HG03060 (cell line): ENCODE measurements around the gene PTGIS.

ENCODE experiments used
- ATAC-seq: cut with Tn5 transposase; IDR thresholded peaks from one replicate; pipeline ENCODE4 v1.9.1; 2021; ENCODE audit warnings: low read depth, moderate number of reproducible peaks; ENCODE audit not compliant: unreplicated experiment

Gene PTGIS

GRCh38 chr20:49595811-49596561 lies 28.0 kb upstream of the PTGIS start:
- ATAC-seq, result no peak

- ATAC-seq, result no peak
Measured at GRCh38 chr20:49595346-49595745, 27.4 kb upstream of the PTGIS start.

DNA sequence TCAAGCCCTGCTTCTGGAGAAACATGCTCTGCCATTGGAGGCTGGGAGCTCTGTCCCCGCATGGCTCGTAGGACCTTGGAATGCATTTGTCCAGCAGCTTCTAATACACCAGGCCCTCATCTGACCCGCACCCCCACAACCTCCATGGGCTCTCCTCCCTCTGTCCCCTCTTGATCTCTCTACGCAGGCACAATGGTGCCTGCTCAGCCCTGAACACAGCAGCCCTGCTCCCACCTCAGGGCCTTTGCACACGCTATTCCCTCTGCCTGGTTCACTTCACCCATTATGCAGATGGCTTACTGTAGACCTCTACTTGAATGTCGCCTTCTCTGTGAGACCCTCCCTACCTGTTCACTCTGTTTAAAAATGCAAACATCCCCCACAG lies 27.0 kb upstream of the PTGIS start:
- ATAC-seq, result no peak

DNA sequence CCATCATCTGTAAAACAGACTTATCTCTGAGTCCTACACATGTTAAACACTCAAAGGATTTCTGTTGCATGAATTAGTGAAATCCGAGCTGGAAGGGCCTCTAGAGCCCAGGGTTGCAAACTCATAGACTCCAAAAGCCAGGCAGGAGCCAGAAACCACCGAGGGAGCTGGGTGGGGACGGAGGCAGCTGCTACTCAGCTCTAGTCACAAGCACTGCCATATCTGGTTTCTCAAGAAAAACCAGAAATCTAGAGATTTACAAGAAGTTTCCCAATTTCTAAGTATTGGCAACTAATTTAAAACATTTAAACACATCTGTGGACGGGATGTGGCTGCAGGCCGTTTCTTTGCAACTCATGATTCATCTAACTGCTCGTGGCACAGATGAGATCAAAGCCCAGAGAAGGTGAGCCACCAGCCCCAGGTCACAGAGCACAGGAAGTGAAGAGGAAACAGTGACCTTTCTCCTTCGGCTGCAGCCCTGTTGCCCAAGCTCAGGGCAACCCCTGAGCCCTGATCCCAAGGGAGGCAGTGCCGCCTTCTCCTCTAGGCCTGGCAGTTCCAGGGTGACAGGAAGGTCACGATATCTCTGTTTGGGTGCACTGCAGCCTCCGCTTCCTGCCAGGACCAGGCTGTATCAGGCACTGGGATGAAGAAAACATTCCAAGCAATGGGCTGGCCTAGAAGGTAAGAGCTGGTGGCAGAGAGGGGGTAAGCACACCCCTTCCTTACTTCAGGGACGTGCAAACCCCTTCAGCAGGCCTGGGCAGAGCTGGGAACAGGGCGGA lies 26.4 kb upstream of the PTGIS start:
- no peak for ATAC-seq

DNA sequence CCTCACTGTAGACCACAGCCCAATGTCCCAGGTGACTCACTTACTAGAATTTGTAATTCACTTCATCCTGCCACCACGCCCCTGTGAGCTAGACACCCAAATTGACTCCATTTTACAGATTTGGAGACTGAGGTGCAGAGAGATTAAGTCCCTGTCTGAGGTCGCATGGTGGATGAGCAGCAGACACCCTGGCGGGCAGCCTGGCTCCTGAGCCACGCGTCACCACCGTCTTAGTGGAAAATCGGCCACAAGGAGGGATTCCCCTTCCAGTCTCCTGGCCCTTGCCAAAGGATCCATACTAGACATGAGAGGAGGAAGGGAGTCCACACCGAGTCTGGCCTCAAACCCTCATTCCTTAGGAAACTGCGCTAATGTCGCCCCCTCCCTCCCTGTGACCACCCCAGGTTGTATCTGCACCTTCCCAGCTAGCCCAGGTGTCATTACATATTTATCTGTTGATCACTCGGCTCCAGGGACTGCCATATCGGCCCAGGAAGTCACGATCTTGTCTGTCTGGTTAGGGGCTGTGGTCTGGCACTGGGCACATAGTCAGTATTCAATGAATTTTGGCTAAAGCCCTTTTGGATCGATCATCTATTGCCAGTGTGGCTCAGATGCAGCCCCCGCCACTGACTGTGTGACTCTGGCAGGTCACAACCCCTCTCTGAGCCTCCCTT lies 25.7 kb upstream of the PTGIS start:
- ATAC-seq, result no peak

GRCh38 chr20:49592120-49592519 lies 24.2 kb upstream of the PTGIS start:
- ATAC-seq, result no peak

DNA sequence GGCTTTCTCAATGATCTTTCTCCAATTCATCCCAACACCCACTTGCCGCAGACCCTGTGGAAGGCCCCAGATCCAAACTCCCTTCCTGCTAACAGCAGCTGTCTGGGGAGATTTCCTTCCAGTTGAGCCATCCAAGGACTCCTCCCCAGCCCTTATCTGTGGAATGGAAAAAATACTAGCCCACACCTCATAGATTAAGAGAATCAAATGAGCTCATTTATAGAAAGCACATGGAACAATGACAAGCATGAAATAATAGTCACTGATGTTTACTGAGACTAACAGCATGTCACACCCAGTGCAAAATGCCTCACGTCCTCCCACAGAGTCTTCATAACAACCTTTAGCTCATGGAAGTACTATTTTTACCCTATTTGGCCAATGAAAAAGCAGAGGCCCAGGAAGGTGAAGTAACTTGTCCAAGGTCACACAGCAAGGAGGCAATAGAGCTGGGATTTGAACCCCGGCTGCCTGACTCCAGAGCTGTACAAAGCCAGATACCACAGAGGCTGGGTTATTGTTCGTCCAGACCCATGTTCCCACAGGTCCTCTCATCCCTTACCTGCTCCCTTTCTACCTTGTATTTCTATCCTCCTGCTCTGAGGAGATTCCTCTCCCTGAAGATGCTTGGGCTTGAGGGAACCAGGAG lies 23.4 kb upstream of the PTGIS start:
- no peak for ATAC-seq

GRCh38 chr20:49590163-49591017 lies 22.5 kb upstream of the PTGIS start:
- ATAC-seq, result no peak

DNA sequence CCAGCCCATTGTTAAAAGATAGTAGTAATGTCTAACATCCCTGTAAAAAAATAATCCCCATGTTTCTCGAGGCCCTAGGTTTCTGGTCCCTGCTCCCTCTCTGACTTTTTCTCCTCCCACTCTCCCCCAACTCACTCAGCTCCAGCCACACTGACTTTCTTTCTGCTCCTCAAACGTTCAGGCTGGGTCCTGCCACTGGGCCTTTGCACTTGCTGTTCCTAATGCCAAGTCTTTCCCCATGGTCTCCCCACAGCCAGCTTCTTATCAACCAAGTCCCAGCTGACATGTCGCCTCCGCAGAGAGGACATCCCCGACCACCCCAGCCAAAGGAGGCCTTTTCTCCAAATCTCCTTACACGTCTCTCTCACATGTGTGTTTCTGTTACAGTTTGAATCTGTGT lies 21.8 kb upstream of the PTGIS start:
- ATAC-seq, result no peak

DNA sequence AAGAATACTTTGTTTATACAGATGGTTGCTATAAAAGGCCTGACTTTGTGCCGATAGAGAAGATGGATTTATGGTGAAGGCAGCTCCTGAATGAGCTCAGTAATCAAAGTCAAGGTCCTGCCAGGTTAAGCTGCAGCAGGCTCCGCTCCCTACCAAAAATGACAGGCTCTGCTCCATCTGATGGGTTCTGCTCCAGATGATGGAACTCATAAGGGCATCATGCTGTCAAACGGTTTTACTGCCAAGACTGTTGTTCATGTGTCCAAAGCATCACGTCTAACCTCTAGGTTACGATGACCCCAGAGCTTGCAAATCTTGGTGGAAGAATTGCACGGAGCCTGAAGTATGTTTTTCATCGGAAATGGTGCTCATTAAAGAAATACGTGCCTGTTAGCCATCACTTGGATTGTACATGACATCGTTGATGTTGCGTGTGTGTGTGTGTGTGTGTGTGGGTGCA lies 19.2 kb upstream of the PTGIS start:
- no peak for ATAC-seq

DNA sequence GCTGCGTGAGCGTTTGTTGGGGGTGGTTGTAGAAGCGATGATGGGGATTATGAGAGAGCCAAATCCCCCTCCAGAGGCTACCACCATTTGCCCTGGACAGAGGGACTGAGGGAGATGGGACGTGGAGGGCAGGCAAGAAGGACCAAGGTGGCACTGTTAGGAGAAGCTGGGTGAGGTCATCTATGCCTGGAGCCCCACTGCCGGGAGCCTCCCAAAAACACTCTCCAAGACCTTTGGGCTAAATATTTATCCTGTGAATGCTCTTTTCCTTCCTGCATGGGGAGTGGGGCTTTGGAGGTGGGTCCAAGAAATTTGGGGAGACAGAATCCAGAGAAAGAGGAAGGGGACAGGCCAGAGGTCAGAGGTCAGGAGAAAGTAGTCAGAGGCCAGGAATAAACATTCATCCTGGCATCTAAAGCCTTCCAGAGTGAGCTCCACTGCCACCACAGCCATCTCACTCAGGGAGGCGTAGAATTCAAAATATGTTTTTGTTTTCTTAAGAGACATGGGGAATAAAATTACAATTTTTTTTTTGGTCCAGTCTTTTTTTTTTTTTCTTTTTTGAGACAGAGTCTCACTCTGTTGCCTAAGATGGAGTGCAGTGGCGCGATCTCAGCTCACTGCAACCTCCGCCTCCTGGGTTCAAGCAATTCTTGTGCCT lies 17.8 kb upstream of the PTGIS start:
- ATAC-seq, result no peak

DNA sequence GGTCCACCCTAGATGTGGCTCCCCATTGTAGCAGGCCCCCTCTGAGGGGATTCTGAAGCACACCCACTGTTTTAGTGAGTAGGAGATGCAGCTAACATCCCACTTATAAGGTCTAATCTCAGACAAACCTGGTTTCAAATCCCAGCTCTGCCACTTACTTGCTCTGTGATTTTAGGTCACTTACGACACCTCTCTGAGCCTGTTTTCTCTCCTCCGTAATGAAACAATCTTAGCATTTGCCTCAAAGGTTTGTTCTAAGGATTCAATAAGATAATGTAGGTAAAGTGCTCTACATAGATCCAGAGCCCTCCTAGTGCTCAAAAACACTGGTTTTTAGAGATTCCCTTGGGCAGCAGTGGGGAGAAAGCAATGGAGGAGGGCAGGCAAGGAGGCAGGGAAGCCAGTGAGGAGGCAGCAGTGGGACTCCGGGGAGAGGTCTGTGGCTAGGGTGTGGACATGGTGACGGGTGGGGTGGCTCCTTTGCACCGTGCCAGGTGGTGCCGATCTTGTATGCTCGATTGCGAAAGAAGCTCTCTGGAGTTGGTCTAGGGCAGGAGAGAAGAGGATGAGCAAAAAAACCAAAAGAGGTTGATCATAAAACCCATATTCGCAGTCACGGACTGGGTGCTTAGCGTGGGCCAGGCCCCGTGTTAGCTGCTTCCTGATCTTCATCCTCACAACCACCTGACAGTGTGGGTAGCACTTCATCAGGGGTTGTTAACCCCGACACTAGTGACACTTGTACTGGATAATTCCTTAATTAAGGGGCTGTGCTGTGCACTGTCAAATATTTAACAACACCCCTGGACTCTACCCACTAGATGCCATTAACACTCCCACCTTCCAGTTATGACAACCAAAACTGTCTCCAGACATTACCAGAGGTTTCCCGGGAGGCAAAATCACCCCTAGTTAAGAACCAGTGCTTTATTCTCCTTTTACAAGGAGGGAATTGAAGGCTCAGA lies 16.8 kb upstream of the PTGIS start:
- no peak for ATAC-seq

GRCh38 chr20:49583669-49584417 lies 15.9 kb upstream of the PTGIS start:
- ATAC-seq, result no peak

GRCh38 chr20:49583343-49583668 lies 15.4 kb upstream of the PTGIS start:
- ATAC-seq, result no peak

DNA sequence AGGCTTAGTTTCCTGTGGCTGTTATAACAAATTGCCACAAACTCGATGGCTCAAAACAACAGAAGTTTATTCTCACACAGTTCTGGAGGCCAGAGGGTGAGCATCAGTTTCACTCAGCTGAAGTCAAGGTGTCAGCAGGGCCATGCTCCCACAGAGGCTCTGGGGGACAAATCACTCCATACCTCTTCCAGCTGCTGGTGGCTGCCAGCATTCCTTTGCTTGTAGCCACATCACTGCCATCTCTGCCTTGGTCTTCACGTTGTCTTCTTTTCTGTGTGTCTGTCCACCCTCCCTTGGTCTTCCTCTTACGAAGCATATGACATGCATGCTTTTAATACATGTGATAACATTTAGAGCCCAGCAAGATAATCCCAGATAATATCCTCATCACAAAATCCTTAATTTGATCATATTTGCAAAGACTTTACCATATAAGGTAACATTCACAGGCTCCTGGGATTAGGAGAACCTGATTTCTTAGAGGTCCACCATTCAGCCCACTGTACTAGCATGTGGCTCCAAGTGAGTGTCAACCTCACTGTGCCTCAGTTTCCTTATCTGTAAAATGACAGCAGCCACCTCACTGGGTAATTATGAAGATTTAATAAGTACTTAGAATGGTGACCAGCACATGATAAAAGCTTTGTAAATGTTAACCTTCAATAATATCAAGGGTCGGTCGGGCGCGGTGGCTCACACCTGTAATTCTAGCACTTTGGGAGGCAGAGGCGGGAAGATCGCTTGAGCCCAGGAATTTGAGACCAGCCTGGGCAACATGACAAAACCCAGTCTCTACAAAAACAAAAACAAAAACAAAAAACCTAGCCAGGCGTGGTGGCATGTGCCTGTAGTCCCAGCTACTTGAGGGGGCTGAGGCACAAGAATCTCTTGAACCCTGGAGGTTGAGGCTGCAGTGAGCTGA lies 14.7 kb upstream of the PTGIS start:
- no peak for ATAC-seq

- no peak for ATAC-seq
Measured at GRCh38 chr20:49581482-49581881, 13.5 kb upstream of the PTGIS start.

GRCh38 chr20:49580813-49581174 lies 12.9 kb upstream of the PTGIS start:
- no peak for ATAC-seq
